DMS79 (cell line): ENCODE measurements around the gene CTNNA2.

Experiments
- DNase-seq: peaks from one replicate; lab custom pipeline; 2025; lab: John Stamatoyannopoulos, UW

Gene CTNNA2

GRCh38 chr2:80288576-80288975, 775.7 kb downstream of the CTNNA2 start:
- DNase-seq = no peak

- no peak for DNase-seq
These were observed 778.8 kb downstream of the CTNNA2 start for GRCh38 chr2:80291656-80292055.

GRCh38 chr2:80292474-80292873, 779.6 kb downstream of the CTNNA2 start:
- peak; percentile 25 for DNase-seq

GRCh38 chr2:80293039-80293438, 780.2 kb downstream of the CTNNA2 start:
- DNase-seq = no peak

- no peak for DNase-seq
These were observed 786.1 kb downstream of the CTNNA2 start for GRCh38 chr2:80298954-80299353.

GRCh38 chr2:80299661-80300060, 786.8 kb downstream of the CTNNA2 start:
- DNase-seq = no peak

- no peak for DNase-seq
These were observed 787.5 kb downstream of the CTNNA2 start for GRCh38 chr2:80300346-80300745.

GRCh38 chr2:80300954-80301353, 788.1 kb downstream of the CTNNA2 start:
- DNase-seq = no peak

- DNase-seq = no peak
These were observed 789.1 kb downstream of the CTNNA2 start for GRCh38 chr2:80302001-80302313.

GRCh38 chr2:80302314-80303005, 789.6 kb downstream of the CTNNA2 start:
- DNase-seq = no peak

GRCh38 chr2:80303006-80303908, 790.4 kb downstream of the CTNNA2 start:
- DNase-seq = no peak

- DNase-seq = no peak
These were observed 791.3 kb downstream of the CTNNA2 start, which contains the start of gene LRRTM1 for GRCh38 chr2:80303909-80304837. TSS of gene LRRTM1 (minus strand) at chr2:80304752. CDS start at chr2:80303819, 933 bp downstream.

- DNase-seq = no peak
These were observed 798.5 kb downstream of the CTNNA2 start for GRCh38 chr2:80311304-80311703.

- DNase-seq = no peak
These were observed 799.5 kb downstream of the CTNNA2 start for GRCh38 chr2:80312282-80312839.

GRCh38 chr2:80322311-80322920, 809.6 kb downstream of the CTNNA2 start:
- DNase-seq = no peak

- no peak for DNase-seq
These were observed 810.1 kb downstream of the CTNNA2 start for GRCh38 chr2:80322958-80323357.

GRCh38 chr2:80323610-80324009, 810.8 kb downstream of the CTNNA2 start:
- DNase-seq = no peak

GRCh38 chr2:80324525-80324924, 811.7 kb downstream of the CTNNA2 start:
- no peak for DNase-seq

GRCh38 chr2:80326214-80326613, 813.4 kb downstream of the CTNNA2 start:
- no peak for DNase-seq

- no peak for DNase-seq
These were observed 814.0 kb downstream of the CTNNA2 start for GRCh38 chr2:80326861-80327260.

- no peak for DNase-seq
These were observed 815.3 kb downstream of the CTNNA2 start for GRCh38 chr2:80328159-80328571.
